HG03135 (cell line): Measurements from ENCODE around the gene THUMPD2.

ENCODE experiments used
- ATAC-seq: cut with Tn5 transposase; IDR thresholded peaks from one replicate; pipeline ENCODE4 v1.9.1; 2021; ENCODE audit warnings: mild to moderate bottlenecking, moderate library complexity; ENCODE audit not compliant: unreplicated experiment

Gene THUMPD2

GRCh38 chr2:39719317-39719716 is 59.7 kb downstream of the THUMPD2 start:
- ATAC-seq, result no peak

GRCh38 chr2:39718483-39718882 is 60.6 kb downstream of the THUMPD2 start:
- no peak for ATAC-seq

DNA sequence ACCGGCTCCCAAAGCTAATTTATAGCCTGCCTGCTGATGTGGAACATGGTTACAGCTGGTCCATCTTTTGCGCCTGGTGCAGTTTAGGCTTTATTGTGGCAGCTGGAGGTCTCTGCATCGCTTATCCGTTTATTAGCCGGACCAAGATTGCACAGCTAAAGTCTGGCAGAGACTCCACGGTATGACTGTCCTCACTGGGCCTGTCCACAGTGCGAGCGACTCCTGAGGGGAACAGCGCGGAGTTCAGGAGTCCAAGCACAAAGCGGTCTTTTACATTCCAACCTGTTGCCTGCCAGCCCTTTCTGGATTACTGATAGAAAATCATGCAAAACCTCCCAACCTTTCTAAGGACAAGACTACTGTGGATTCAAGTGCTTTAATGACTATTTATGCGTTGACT is 62.0 kb downstream of the THUMPD2 start:
- ATAC-seq, result no peak

- ATAC-seq, result no peak
Measured at GRCh38 chr2:39715822-39716221, 63.2 kb downstream of the THUMPD2 start.

DNA sequence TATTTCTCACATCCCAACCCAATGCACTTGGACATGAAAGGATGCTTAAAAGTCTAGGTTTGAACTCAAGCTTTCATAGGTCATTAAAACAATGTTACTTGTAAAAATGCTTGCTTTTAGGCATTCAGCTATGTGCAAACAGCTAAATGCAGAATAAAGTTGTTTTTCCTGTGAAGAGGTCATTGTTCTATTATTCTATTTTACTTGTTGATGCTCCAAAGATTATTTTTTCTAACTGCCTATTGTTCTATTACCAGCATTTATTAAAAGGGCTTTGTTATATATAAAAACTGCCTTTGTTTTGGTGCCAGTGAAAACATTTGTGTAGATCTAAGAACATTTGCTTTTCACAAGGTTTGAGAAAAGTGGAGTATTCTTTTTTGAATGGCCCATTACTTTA is 64.0 kb downstream of the THUMPD2 start:
- no peak for ATAC-seq

DNA sequence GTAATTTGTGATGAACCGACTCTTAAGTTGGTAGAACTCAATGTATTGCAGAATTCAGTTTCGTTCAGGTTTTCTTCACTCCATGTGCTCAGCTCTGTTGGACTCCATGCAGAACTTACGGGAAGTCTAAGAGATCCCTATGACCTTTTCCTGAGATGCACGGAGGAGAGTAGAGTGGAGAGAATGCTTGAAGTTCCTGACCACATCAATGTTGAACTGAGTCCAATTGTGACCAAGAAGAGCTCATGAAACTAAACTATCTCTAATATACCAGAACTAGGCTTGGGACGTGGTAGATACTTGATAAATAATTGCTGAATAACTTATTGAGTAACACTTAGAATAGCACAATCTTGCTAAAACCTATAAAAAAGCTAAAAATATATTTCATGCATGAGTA is 66.1 kb downstream of the THUMPD2 start:
- ATAC-seq, result no peak

- ATAC-seq, result no peak
Measured at GRCh38 chr2:39710807-39711206, 68.3 kb downstream of the THUMPD2 start.

DNA sequence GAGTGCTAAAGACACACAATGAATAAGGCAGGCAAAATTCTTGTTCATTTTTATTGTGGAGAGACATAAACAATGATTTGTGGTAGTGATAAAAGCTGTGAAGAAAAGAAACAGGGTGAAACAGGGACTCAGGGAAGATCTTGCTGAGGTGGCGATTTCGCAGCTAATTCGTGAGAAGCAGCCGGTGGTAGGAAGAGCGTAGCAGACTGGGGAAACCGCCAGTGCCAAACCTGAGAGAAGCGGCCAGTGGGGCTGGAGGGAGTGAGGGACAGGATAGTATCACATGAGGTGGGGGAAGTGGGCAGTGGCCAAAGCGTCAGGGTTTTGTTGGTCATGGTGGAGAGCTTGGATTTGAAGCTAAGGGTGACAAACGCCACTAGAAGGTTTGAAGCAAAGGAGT is 71.1 kb downstream of the THUMPD2 start:
- ATAC-seq, result no peak

DNA sequence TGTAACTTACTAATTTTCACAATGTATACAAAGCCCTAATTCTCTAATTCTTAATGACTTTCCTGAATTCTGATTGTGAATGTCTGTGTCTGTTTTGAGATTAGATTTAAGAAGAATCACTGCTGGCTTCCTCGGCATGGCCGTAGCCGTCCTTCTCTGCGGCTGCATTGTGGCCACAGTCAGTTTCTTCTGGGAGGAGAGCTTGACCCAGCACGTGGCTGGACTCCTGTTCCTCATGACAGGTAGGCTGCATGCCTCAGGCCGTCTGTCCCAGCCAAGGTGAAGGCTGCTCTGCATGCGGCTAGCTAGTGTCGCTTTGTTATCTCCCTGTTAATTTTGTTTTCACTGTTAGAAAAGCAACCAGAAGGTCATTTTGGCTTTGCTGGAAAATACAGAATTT is 72.1 kb downstream of the THUMPD2 start:
- no peak for ATAC-seq

DNA sequence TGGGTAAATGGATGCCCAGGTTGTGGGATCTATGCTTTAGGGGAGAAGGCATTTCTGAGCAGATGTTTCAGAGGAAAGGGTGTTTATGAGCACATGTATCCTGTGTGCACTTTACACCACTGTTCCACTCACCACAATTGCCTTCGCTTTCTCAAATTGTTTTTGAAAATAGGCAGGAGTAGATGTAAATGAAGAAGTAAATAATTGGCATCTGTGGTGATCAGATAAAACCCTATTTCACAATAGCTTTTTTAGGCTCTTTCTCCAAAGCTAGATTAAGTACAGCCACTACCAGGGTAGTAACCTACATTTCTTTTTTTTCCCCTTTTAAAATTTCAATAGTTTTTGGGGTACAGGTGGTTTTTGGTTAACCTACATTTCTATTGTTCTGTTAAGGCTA is 72.7 kb downstream of the THUMPD2 start:
- no peak for ATAC-seq

- ATAC-seq, result no peak
Measured at GRCh38 chr2:39705638-39706037, 73.4 kb downstream of the THUMPD2 start.

- no peak for ATAC-seq
Measured at GRCh38 chr2:39704540-39704939, 74.5 kb downstream of the THUMPD2 start.

DNA sequence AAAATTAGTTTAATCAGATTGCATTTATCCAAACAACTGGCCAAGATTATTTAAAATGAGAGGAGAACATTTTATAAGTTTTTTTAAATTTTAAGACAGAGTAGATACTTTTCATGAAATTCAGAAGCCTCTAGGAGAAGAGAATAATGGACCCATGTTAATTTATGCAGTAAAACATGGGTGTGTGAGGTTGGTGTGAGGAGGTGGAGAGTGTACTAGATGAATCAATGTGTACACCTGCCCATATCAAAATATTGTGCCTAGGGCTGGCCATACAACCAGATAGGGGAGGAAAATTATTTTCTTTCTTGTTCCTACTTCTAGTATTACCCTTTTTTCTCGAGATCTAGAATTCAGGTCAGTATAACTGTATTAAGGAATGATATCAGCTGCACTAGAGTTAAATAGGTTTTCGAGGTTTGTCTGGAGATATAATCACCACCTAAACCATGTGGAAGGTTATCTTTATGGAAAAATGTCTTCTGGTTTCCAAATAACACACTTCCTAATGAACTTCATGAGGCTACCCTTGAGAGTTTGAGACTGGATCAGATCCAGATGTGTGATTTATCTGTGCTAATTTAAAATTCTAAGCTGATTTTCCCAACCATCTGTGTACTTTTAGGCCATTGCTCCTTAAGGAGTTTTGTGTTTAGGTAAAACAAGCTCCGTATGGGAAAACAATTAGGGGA is 75.7 kb downstream of the THUMPD2 start:
- no peak for ATAC-seq

DNA sequence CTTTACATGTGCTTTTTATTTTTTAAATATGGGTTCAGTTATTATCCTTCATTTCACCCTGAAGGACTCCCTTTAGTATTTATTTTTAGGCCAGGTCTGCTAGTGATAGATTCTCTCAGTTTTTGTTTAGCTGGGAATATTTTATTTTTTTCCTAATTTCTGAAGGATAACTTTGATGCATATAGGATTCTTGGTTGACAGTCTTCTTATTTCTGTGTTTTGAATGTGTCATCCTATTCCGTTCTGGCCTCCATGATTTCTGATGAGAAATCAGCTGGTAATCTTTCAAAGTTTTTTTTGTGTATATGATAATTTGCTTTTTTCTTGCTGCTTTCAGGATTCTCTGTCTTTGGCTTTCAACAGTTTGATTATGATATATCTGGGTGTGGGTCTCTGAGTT is 77.9 kb downstream of the THUMPD2 start:
- no peak for ATAC-seq

- ATAC-seq, result no peak
Measured at GRCh38 chr2:39697454-39697853, 81.6 kb downstream of the THUMPD2 start.

DNA sequence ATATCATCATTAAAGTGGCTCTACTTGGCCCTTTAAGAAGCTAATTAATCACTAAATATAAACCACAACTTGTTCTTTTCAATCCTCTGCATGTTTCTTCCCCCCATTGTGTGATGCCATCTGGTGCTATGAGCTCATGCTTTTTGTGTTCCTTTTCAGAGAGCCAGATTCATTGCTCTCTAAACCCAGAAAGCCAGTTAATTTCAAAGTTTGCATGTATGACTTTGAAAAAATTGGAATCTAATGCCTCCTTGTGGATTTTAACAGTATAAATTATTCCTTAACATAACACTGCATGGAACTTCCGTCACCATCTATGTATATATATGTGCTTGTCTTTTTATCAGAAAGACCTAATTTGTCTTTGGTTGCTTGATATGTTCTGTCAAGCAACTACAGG is 82.2 kb downstream of the THUMPD2 start:
- no peak for ATAC-seq

- no peak for ATAC-seq
Measured at GRCh38 chr2:39696101-39696553, 82.9 kb downstream of the THUMPD2 start.

DNA sequence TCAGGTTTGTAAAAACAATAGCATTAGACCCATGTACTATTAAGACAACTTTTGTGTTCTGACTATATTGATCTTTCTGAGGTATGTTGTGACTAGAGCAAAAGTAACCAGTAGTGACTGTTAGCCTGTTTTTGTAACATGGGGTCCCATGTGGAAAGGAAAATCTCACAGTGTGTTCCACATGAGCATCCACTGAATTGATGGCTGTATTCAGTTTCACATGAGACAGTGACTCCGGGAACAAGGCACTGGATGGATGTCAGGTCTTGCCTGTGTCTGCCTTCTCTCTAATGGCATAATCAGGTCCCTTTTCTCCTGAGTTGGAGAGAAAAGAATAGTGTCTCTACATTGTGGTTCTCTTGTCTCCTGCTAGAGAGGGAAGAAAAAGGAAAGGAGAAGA is 85.8 kb downstream of the THUMPD2 start:
- no peak for ATAC-seq

GRCh38 chr2:39689876-39690275 is 89.2 kb downstream of the THUMPD2 start:
- no peak for ATAC-seq

- no peak for ATAC-seq
Measured at GRCh38 chr2:39689272-39689841, 89.7 kb downstream of the THUMPD2 start.

- ATAC-seq, result no peak
Measured at GRCh38 chr2:39688181-39688580, 90.9 kb downstream of the THUMPD2 start.

DNA sequence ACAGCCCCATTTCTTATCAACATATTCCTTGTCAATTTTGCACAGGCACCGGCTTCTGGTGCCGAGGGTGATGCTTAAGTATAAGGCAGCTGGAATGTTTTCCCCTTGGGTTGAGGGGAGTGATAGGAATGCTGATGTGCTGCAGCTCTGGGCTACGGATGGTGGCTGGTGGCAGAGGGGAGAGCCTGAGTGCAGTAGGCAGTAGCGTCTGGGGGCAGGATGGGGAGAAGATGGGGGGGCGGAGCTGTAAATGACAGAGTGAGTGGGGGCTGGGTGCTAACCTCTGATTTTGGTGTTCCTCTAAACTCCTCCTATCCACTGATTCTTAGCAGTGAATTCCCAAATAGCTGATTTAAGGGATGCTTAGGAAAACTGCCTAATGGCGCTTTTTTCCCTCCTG is 92.6 kb downstream of the THUMPD2 start:
- ATAC-seq, result no peak
